Stomach (tissue), 4 donors: Measurements from ENCODE around the gene PWWP2A.

Experiments
- CTCF ChIP-seq, 7 experiments: fragments of 450-650 bp in 4 of 7; fragments of 200-600 bp in 3 of 7; sonication (generic) in 3 of 7; IDR thresholded peaks; one replicate each; pipeline ENCODE4 v1.5.1; 2016 to 2019; ENCODE audit warnings: antibody characterized with exemption in 7 of 7, control low read depth in 2 of 7, mild to moderate bottlenecking in 1 of 7
- EP300 ChIP-seq: sonication (generic); formaldehyde crosslinking; IDR thresholded peaks from one replicate; pipeline ENCODE4 v1.6.1; 2017; ENCODE audit warnings: antibody characterized with exemption

- TF ChIP-seq EP300 (no peak), CTCF (IDR thresholded peaks at IDR 0.05) (no peak)
Measured at GRCh38 chr5:160088805-160089204, 30.4 kb downstream of the PWWP2A start.
